SK-N-SH (cell line): ENCODE data around the gene C16orf96. TPM values are rescaled to one million over a fixed set of nuclear protein-coding genes. Genes with fewer than 3 reads are reported as not detected.

Experiments used
- CTCF ChIA-PET: fragments of 300-600, 350-600 bp; formaldehyde crosslinking; extraction: SDS; loops from one replicate; lab custom pipeline; 2021; lab: Yijun Ruan, JAX
- POLR2A ChIA-PET: fragments of 350-600 bp; sonication (Branson Sonifier 250); formaldehyde crosslinking; extraction: SDS; loops from one replicate; lab custom pipeline; 2020; ENCODE audit warnings: antibody characterized with exemption, inconsistent platforms; lab: Yijun Ruan, JAX
- DNase-seq: peaks from one replicate; pipeline ENCODE4 v3.0.0; 2012
- H2AFZ ChIP-seq: fragments of 200-600 bp; sonication (generic); 2 replicates; pipeline ENCODE4 v1.8.1; 2016; ENCODE audit warnings: antibody characterized with exemption, mild to moderate bottlenecking, low read depth
- H3F3A ChIP-seq: fragments of 200-600 bp; sonication (generic); replicated peaks from 2 replicates; pipeline ENCODE3; 2016; ENCODE audit warnings: antibody characterized with exemption, mild to moderate bottlenecking; ENCODE audit not compliant: insufficient read depth
- H3K27ac ChIP-seq, 2 experiments: fragments of 200-500 bp in 1 of 2; fragments of 200-600 bp in 1 of 2; sonication (Bioruptor generic) in 1 of 2; sonication (generic), shearing (Covaris generic) in 1 of 2; 2 replicates each; pipeline versions ENCODE4 v1.5.1 to v1.6.1; 2014 to 2016; ENCODE audit warnings: low read depth in 2 of 2, inconsistent platforms in 1 of 2, low read length in 1 of 2, mild to moderate bottlenecking in 1 of 2, mixed read lengths in 1 of 2
- H3K27me3 ChIP-seq: fragments of 200-600 bp; sonication (generic), shearing (Covaris generic); 2 replicates; pipeline ENCODE4 v1.6.1; 2016; ENCODE audit warnings: mixed run types; ENCODE audit not compliant: insufficient read depth
- H3K36me3 ChIP-seq, 2 experiments: fragments of 200-500 bp in 1 of 2; fragments of 200-600 bp in 1 of 2; sonication (Bioruptor generic) in 1 of 2; sonication (generic) in 1 of 2; replicated peaks in 1 of 2; 2 replicates each; pipeline versions ENCODE3 to v1.5.1; 2014 to 2016; ENCODE audit warnings: low read length in 1 of 2, mild to moderate bottlenecking in 1 of 2; ENCODE audit not compliant: insufficient read depth in 2 of 2, control insufficient read depth in 1 of 2
- H3K4me1 ChIP-seq, 2 experiments: fragments of 200-500 bp in 1 of 2; fragments of 200-600 bp in 1 of 2; sonication (Bioruptor generic) in 1 of 2; sonication (generic), shearing (Covaris generic) in 1 of 2; 2 replicates each; pipeline versions ENCODE4 v1.5.1 to v1.6.1; 2014 to 2016; ENCODE audit warnings: low read depth in 1 of 2, low read length in 1 of 2, mixed run types in 1 of 2; ENCODE audit not compliant: insufficient read depth in 2 of 2, control insufficient read depth in 1 of 2
- H3K4me2 ChIP-seq: fragments of 200-600 bp; sonication (generic), shearing (Covaris generic); 2 replicates; pipeline ENCODE4 v1.6.1; 2017; ENCODE audit warnings: mixed run types
- H3K4me3 ChIP-seq, 2 experiments: fragments of 200-500 bp in 1 of 2; fragments of 200-600 bp in 1 of 2; sonication (Bioruptor generic) in 1 of 2; sonication (generic), shearing (Covaris generic) in 1 of 2; 2 replicates each; pipeline versions ENCODE4 v1.5.1 to v1.8.1; 2014 to 2016; ENCODE audit warnings: low read depth in 2 of 2, inconsistent platforms in 1 of 2, low read length in 1 of 2, mild to moderate bottlenecking in 1 of 2, mixed read lengths in 1 of 2, moderate library complexity in 1 of 2
- H3K79me2 ChIP-seq: fragments of 200-600 bp; sonication (generic); 2 replicates; pipeline ENCODE4 v1.8.1; 2017; ENCODE audit warnings: mild to moderate bottlenecking; ENCODE audit not compliant: insufficient read depth
- H3K9ac ChIP-seq: fragments of 200-600 bp; sonication (generic); 2 replicates; pipeline ENCODE4 v1.6.1; 2017; ENCODE audit warnings: mixed run types
- H3K9me2 ChIP-seq: fragments of 200-600 bp; sonication (generic); 2 replicates; pipeline ENCODE4 v1.6.1; 2017; ENCODE audit warnings: mixed run types
- H3K9me3 ChIP-seq: fragments of 200-600 bp; sonication (generic); 2 replicates; pipeline ENCODE4 v1.6.1; 2017; ENCODE audit warnings: mixed run types, mild to moderate bottlenecking, moderate library complexity
- H4K20me1 ChIP-seq: fragments of 200-600 bp; sonication (generic); 2 replicates; pipeline ENCODE4 v1.6.1; 2017; ENCODE audit warnings: mild to moderate bottlenecking, mixed run types; ENCODE audit not compliant: insufficient read depth
- CHD2 ChIP-seq: fragments of 150-350 bp; IDR thresholded peaks from 2 replicates; pipeline ENCODE4 v1.6.1; 2018; ENCODE audit warnings: low read length; ENCODE audit not compliant: partially characterized antibody
- EP300 ChIP-seq, 2 experiments: IDR thresholded peaks; 2 replicates each; pipeline versions ENCODE4 v1.4.0 to v1.6.1; 2012; ENCODE audit warnings: borderline replicate concordance in 1 of 2, low read depth in 1 of 2, low read length in 1 of 2
- EZH2phosphoT487 ChIP-seq: fragments of 200-600 bp; sonication (generic); IDR thresholded peaks from 2 replicates; pipeline ENCODE4 v1.6.1; 2017; ENCODE audit warnings: low read depth, mixed run types, mild to moderate bottlenecking, antibody characterized with exemption, moderate library complexity, borderline replicate concordance
- FOXJ3 ChIP-seq: sonication (generic); formaldehyde crosslinking; IDR thresholded peaks from 2 replicates; pipeline ENCODE4 v1.5.1; 2020; ENCODE audit warnings: mild to moderate bottlenecking, missing genetic modification reagents
- FOXM1 ChIP-seq: IDR thresholded peaks from 2 replicates; pipeline ENCODE4 v1.4.0; 2012; ENCODE audit warnings: low read depth, mild to moderate bottlenecking
- GATA2 ChIP-seq: sonication (generic); formaldehyde crosslinking; IDR thresholded peaks from 2 replicates; pipeline ENCODE4 v1.5.0; 2020; ENCODE audit warnings: mild to moderate bottlenecking, missing genetic modification reagents
- JUND ChIP-seq: IDR thresholded peaks from 2 replicates; pipeline ENCODE4 v1.4.0; 2012
- MEF2A ChIP-seq: IDR thresholded peaks from 2 replicates; pipeline ENCODE4 v1.4.0; 2012; ENCODE audit warnings: low read depth, borderline replicate concordance
- NFIC ChIP-seq: IDR thresholded peaks from 2 replicates; pipeline ENCODE4 v1.4.0; 2012; ENCODE audit warnings: borderline replicate concordance
- POLR2AphosphoS5 ChIP-seq: IDR thresholded peaks from 2 replicates; pipeline ENCODE4 v1.6.1; 2012; ENCODE audit warnings: low read depth, low read length
- RCOR1 ChIP-seq: fragments of 150-350 bp; IDR thresholded peaks from 2 replicates; pipeline ENCODE4 v1.6.1; 2017; ENCODE audit warnings: antibody characterized with exemption, low read length
- RFX5 ChIP-seq: IDR thresholded peaks from 2 replicates; pipeline ENCODE4 v1.6.1; 2012; ENCODE audit warnings: mild to moderate bottlenecking, improper control_type of control experiment, low read length
- SIN3A ChIP-seq: IDR thresholded peaks from 2 replicates; pipeline ENCODE4 v1.6.1; 2012; ENCODE audit warnings: low read depth, mild to moderate bottlenecking, low read length, moderate library complexity, borderline replicate concordance
- TAF1 ChIP-seq: IDR thresholded peaks from 2 replicates; pipeline ENCODE4 v1.6.1; 2012; ENCODE audit warnings: low read depth, mild to moderate bottlenecking, low read length, moderate library complexity, borderline replicate concordance
- TCF12 ChIP-seq: IDR thresholded peaks from 2 replicates; pipeline ENCODE4 v1.4.0; 2012
- TEAD4 ChIP-seq: IDR thresholded peaks from 2 replicates; pipeline ENCODE4 v1.4.0; 2012; ENCODE audit warnings: mild to moderate bottlenecking, borderline replicate concordance; ENCODE audit not compliant: insufficient read depth
- WGBS: methylation state at CpG from one replicate; pipeline ENCODE4 v1.1.6; 2017; ENCODE audit warnings: low lambda C conversion rate; 5-methylcytosine and 5-hydroxymethylcytosine counted together
- polyA plus RNA-seq, 3 experiments: library from polyadenylated mRNA; depleted of rRNA; stranded (reverse); fragments of >200 nt; gene quantifications; 2 replicates each; pipeline ENCODE4 v1.2.3, GENCODE V29; 2012
- TF ChIP-seq, protein P1 (sequence below): IDR thresholded peaks from 2 replicates; pipeline ENCODE4 v1.4.0; 2012; ENCODE audit warnings: low read depth, borderline replicate concordance
- TF ChIP-seq, protein P2 (sequence below): fragments of 150-350 bp; IDR thresholded peaks from 2 replicates; pipeline ENCODE4 v1.6.1; 2016; ENCODE audit warnings: mild to moderate bottlenecking, low read depth, low read length
- TF ChIP-seq, protein P3 (sequence below): fragments of 200-600 bp; sonication (generic); IDR thresholded peaks from 2 replicates; pipeline ENCODE4 v1.6.1; 2017; ENCODE audit warnings: antibody characterized with exemption, mild to moderate bottlenecking, moderate library complexity

Gene C16orf96
- polyA plus RNA-seq, 1 of the 3 experiments (the other 2 are of a cell fraction), result 0.05 TPM

DNA sequence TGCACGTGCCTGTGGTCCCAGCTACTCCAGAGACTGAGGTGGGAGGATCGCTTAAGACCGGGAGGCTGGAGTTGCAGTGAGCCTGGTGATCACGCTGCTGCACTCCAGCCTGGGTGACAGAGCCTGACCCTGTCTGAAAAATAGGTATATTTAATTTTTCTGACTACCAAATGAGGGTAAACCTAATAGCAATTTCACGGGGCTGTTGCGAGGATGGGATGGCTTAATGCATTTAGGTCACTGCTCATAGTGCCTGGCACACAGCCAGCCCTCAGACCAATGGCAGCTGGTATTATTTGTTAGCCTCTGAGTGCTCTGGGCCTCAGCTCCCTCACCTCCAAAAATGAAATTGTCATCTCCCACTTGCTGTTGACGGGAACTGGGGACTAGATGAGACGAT is 11.7 kb upstream of the C16orf96 start (continued):
- TF ChIP-seq SIN3A (no peak), NFIC (no peak)

DNA sequence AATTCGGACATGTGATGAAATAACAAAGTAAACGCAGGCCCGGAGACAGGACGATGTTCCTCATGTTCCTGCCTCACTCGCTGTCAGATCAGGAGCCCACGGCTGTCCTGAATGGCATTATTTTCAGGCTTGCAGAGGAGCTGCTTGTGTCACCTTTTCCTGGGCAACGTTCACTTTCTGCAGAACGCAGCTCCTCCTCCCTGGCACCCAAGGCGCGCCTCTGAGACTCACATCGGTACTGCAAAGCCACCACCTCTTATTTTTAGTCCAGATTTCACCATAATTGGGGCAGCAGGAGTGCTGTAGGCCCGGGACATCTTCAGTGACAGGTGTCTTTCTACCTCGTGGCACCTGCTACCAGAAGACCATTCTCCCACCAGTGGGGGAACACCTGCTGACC is 8.0 kb upstream of the C16orf96 start:
- CTCF ChIA-PET, result interaction anchor here (0.6 to 12.8 kb wide), 28 partner anchors 9 to 408 kb away, joined by 3 to 182 read pairs (median 4); partner anchors contain the start of genes HMOX2, MGRN1, NMRAL1 and UBALD1
- no peak overlapping the region for H3K4me2 ChIP-seq
- H3K9ac ChIP-seq, result no peak overlapping the region
- no peaks in the 10 kb centered on the region for H3F3A ChIP-seq
- no peak overlapping the region for H2AFZ ChIP-seq
- no peaks in the 10 kb centered on the region for H4K20me1 ChIP-seq
- H3K27ac ChIP-seq, result no peak overlapping the region
- 69% methylated on average over 13 of the region's 13 CpGs for WGBS
- H3K4me3 ChIP-seq, result no peak overlapping the region
- POLR2A ChIA-PET, result no interaction called here
- no peaks in the 10 kb centered on the region for H3K36me3 ChIP-seq
- peaks cover 0 to 4% of the 10 kb centered on the region in 2 experiments; a peak in 1 of 4 replicates for H3K4me1 ChIP-seq
- DNase-seq, result no peak
- no peaks in the 10 kb centered on the region for H3K27me3 ChIP-seq
- no peak for TF ChIP-seq TCF12
- no peak for TF ChIP-seq CHD2
- TF ChIP-seq FOXJ3 (CRISPR knock-in tag), result no peak
- no peaks in the 10 kb centered on the region for H3K9me3 ChIP-seq
- no peaks in the 10 kb centered on the region for H3K79me2 ChIP-seq
- no peaks in the 10 kb centered on the region for H3K9me2 ChIP-seq

DNA sequence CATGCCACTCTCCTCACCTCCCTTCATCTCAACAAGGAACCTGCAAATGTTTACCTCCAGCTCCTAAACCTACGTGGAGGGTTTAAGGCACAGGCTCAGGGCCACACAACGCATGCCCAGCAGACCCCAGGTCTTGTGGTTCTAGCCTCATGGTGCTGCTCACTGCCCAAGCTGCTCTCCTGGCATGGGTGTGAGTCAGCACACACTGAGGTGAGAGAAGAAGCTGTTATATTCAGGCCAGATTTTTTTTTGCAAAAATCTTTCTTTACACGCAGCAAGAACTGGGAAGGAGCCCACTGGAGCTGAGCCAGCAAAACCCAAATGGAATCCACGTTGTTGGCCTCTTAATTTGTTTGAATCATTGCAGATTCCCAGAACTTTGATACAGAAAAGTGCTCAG is 5.5 kb upstream of the C16orf96 start:
- ChIA-PET POLR2A (no interaction called here), CTCF (interaction anchor here (0.7 to 12.8 kb wide), 8 partner anchors 9 to 406 kb away, joined by 3 to 182 read pairs (median 6); no protein-coding TSS in a partner anchor)
- DNase-seq, result no peak

More for the DNA sequence above, 5.5 kb upstream of the C16orf96 start:
- Histone ChIP-seq H3K27ac (no peak overlapping the region), H3K4me3 (no peak overlapping the region), H3K4me2 (no peak overlapping the region), H3K79me2 (no peaks in the 10 kb centered on the region), H3K9ac (no peak overlapping the region), H3K4me1 (no peaks in the 10 kb centered on the region; a peak in 1 of 4 replicates), H4K20me1 (no peaks in the 10 kb centered on the region), H3F3A (no peaks in the 10 kb centered on the region), H2AFZ (no peak overlapping the region), H3K9me3 (no peaks in the 10 kb centered on the region), H3K36me3 (no peaks in the 10 kb centered on the region), H3K27me3 (no peaks in the 10 kb centered on the region; the same call in 1 of the 2 replicates), H3K9me2 (no peaks in the 10 kb centered on the region)
- 42% methylated on average over 4 of the region's 4 CpGs for WGBS
- TF ChIP-seq, protein P1, sequence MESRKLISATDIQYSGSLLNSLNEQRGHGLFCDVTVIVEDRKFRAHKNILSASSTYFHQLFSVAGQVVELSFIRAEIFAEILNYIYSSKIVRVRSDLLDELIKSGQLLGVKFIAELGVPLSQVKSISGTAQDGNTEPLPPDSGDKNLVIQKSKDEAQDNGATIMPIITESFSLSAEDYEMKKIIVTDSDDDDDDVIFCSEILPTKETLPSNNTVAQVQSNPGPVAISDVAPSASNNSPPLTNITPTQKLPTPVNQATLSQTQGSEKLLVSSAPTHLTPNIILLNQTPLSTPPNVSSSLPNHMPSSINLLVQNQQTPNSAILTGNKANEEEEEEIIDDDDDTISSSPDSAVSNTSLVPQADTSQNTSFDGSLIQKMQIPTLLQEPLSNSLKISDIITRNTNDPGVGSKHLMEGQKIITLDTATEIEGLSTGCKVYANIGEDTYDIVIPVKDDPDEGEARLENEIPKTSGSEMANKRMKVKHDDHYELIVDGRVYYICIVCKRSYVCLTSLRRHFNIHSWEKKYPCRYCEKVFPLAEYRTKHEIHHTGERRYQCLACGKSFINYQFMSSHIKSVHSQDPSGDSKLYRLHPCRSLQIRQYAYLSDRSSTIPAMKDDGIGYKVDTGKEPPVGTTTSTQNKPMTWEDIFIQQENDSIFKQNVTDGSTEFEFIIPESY, result no peak
- no peak for TF ChIP-seq SIN3A
- TF ChIP-seq POLR2AphosphoS5, result no peak
- no peak for TF ChIP-seq RCOR1
- no peak for TF ChIP-seq RFX5
- TF ChIP-seq GATA2 (CRISPR knock-in tag), result no peak
- TF ChIP-seq, protein P2, sequence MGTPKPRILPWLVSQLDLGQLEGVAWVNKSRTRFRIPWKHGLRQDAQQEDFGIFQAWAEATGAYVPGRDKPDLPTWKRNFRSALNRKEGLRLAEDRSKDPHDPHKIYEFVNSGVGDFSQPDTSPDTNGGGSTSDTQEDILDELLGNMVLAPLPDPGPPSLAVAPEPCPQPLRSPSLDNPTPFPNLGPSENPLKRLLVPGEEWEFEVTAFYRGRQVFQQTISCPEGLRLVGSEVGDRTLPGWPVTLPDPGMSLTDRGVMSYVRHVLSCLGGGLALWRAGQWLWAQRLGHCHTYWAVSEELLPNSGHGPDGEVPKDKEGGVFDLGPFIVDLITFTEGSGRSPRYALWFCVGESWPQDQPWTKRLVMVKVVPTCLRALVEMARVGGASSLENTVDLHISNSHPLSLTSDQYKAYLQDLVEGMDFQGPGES, result no peak
- TF ChIP-seq, protein P3, sequence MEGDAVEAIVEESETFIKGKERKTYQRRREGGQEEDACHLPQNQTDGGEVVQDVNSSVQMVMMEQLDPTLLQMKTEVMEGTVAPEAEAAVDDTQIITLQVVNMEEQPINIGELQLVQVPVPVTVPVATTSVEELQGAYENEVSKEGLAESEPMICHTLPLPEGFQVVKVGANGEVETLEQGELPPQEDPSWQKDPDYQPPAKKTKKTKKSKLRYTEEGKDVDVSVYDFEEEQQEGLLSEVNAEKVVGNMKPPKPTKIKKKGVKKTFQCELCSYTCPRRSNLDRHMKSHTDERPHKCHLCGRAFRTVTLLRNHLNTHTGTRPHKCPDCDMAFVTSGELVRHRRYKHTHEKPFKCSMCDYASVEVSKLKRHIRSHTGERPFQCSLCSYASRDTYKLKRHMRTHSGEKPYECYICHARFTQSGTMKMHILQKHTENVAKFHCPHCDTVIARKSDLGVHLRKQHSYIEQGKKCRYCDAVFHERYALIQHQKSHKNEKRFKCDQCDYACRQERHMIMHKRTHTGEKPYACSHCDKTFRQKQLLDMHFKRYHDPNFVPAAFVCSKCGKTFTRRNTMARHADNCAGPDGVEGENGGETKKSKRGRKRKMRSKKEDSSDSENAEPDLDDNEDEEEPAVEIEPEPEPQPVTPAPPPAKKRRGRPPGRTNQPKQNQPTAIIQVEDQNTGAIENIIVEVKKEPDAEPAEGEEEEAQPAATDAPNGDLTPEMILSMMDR, result no peak
- no peak for TF ChIP-seq EZH2phosphoT487
- TF ChIP-seq FOXJ3 (CRISPR knock-in tag), result no peak
- TF ChIP-seq MEF2A, result no peak
- TF ChIP-seq TAF1, result no peak
- no peak for TF ChIP-seq EP300 (IDR thresholded peaks at IDR 0.05; ENCODE audit: borderline replicate concordance in 1 of 2, low read depth in 1 of 2, low read length in 1 of 2)
- no peak for TF ChIP-seq TEAD4
- TF ChIP-seq CHD2, result no peak
- no peak for TF ChIP-seq TCF12
- TF ChIP-seq JUND, result no peak
- TF ChIP-seq FOXM1, result no peak
